HepG2 (cell line): ENCODE measurements around the gene CCDC38. TPM values are rescaled to one million over a fixed set of nuclear protein-coding genes. Genes with fewer than 3 reads are reported as not detected.

Experiments
- ATF4 ChIP-seq, 2 experiments: fragments of 450-650 bp in 1 of 2; sonication (generic) in 1 of 2; formaldehyde crosslinking; IDR thresholded peaks; 2 replicates each; pipeline versions ENCODE4 v1.5.0 to v1.8.0; 2020 to 2022; ENCODE audit warnings: mild to moderate bottlenecking in 1 of 2, missing genetic modification reagents in 1 of 2
- ATM ChIP-seq: fragments of 450-650 bp; IDR thresholded peaks from 2 replicates; pipeline ENCODE4 v1.7.1; 2017; ENCODE audit warnings: mild to moderate bottlenecking, borderline replicate concordance
- KDM3A ChIP-seq: IDR thresholded peaks from 2 replicates; pipeline ENCODE4 v1.6.1; 2018; ENCODE audit warnings: low read depth, missing compliant biosample characterization
- LRRFIP1 ChIP-seq: sonication (generic); formaldehyde crosslinking; conservative IDR thresholded peaks from 2 replicates; pipeline ENCODE4 v1.4.0; 2020; ENCODE audit warnings: missing genetic modification reagents
- MAFG ChIP-seq: sonication (generic); formaldehyde crosslinking; IDR thresholded peaks from 2 replicates; pipeline ENCODE4 v1.5.1; 2020; ENCODE audit warnings: mild to moderate bottlenecking, missing genetic modification reagents
- MXD4 ChIP-seq: IDR thresholded peaks from 2 replicates; pipeline ENCODE4 v1.6.1; 2016; ENCODE audit warnings: mild to moderate bottlenecking, missing biosample characterization, missing genetic modification reagents
- NFE2 ChIP-seq: sonication (generic); formaldehyde crosslinking; IDR thresholded peaks from 2 replicates; pipeline ENCODE4 v1.4.0; 2020; ENCODE audit warnings: missing genetic modification reagents
- RAD51 ChIP-seq: fragments of 450-650 bp; IDR thresholded peaks from 2 replicates; pipeline ENCODE4 v1.6.1; 2016; ENCODE audit warnings: borderline replicate concordance
- SIN3B ChIP-seq: fragments of 150-350 bp; IDR thresholded peaks from 2 replicates; pipeline ENCODE4 v1.6.1; 2014; ENCODE audit warnings: low read length
- TCF7 ChIP-seq: sonication (generic); IDR thresholded peaks from 2 replicates; pipeline ENCODE4 v1.6.1; 2016; ENCODE audit warnings: antibody characterized with exemption, low read depth
- TEAD3 ChIP-seq: optimal IDR thresholded peaks from 2 replicates; pipeline ENCODE3; 2016; ENCODE audit warnings: borderline replicate concordance
- ZBTB20 ChIP-seq: sonication (generic); formaldehyde crosslinking; IDR thresholded peaks from 2 replicates; pipeline ENCODE4 v1.8.1; 2023; ENCODE audit warnings: missing genetic modification reagents, low read depth, mild to moderate bottlenecking, borderline replicate concordance
- ZFYVE20 ChIP-seq: sonication (generic); formaldehyde crosslinking; IDR thresholded peaks from 2 replicates; pipeline ENCODE4 v1.8.0; 2023; ENCODE audit warnings: low read depth, mild to moderate bottlenecking, moderate library complexity, missing genetic modification reagents, borderline replicate concordance
- ZGPAT ChIP-seq: IDR thresholded peaks from 2 replicates; pipeline ENCODE4 v1.6.1; 2016; ENCODE audit warnings: mild to moderate bottlenecking
- ZNF30 ChIP-seq: sonication (generic); formaldehyde crosslinking; IDR thresholded peaks from 2 replicates; pipeline ENCODE4 v1.5.0; 2020; ENCODE audit warnings: mild to moderate bottlenecking, missing genetic modification reagents
- ZNF768 ChIP-seq: sonication (generic); formaldehyde crosslinking; IDR thresholded peaks from 2 replicates; pipeline ENCODE4 v1.4.0; 2020; ENCODE audit warnings: missing genetic modification reagents
- polyA plus RNA-seq, 8 experiments: library from polyadenylated mRNA; depleted of rRNA in 3 of 8; stranded (reverse) in 7 of 8; unstranded in 1 of 8; fragments of >200 nt; fragmentation: Illumina TruSeq in 4 of 8; extraction: Trizol in 4 of 8; gene quantifications; 2 replicates each; pipeline versions ENCODE4 v1.2.1 to v1.2.3, GENCODE V29; 2011 to 2016; ENCODE audit warnings: low read depth in 4 of 8, missing spikeins in 1 of 8, mixed read lengths in 1 of 8; ENCODE audit not compliant: insufficient read depth in 1 of 8
- total RNA-seq, 5 experiments: library from RNA; depleted of rRNA; stranded (reverse); fragments of >200 nt; fragmentation: Illumina TruSeq; extraction: Trizol; gene quantifications; 2 replicates each; pipeline ENCODE4 v1.2.3, GENCODE V29; 2016; ENCODE audit warnings: low read depth in 1 of 5
- TF ChIP-seq, protein P1 (sequence below): IDR thresholded peaks from 2 replicates; pipeline ENCODE4 v1.6.1; 2016
- TF ChIP-seq, protein P2 (sequence below), 2 experiments: sonication (generic) in 1 of 2; formaldehyde crosslinking in 1 of 2; IDR thresholded peaks; 2 replicates each; pipeline versions ENCODE4 v1.5.1 to v1.6.1; 2011 to 2020; ENCODE audit warnings: borderline replicate concordance in 1 of 2, low read depth in 1 of 2, low read length in 1 of 2, mild to moderate bottlenecking in 1 of 2, missing genetic modification reagents in 1 of 2, moderate library complexity in 1 of 2
- TF ChIP-seq, protein P3 (sequence below): sonication (generic); formaldehyde crosslinking; IDR thresholded peaks from 2 replicates; pipeline ENCODE4 v1.9.0; 2022; ENCODE audit warnings: missing genetic modification reagents, mild to moderate bottlenecking, borderline replicate concordance

Gene CCDC38
- total and polyA plus RNA-seq, 2 of the 13 experiments (the other 11 are each of a cell fraction or from before 2014, with no cell fraction given) = 0.24 to 0.32 TPM

GRCh38 chr12:95942524-95943329 is at the start of gene CCDC38 (continued):
- TF ChIP-seq ATF4 (CRISPR knock-in tag; IDR thresholded peaks at IDR 0.05) (no peak), ATM (no peak), ZNF768 (CRISPR knock-in tag) (peak; percentile 38; the same call in 1 of the 2 replicates), ZNF30 (no peak), RAD51 (peak; percentile 93), MAFG (CRISPR knock-in tag) (no peak), LRRFIP1 (CRISPR knock-in tag) (no peak), NFE2 (no peak), MXD4 (0 out of 2 replicates have a peak, but pooled peaks have one; percentile 68), ZFYVE20 (CRISPR knock-in tag) (no peak), TEAD3 (CRISPR knock-in tag) (no peak), KDM3A (no peak), ZGPAT (CRISPR knock-in tag) (peak; percentile 49; the same call in 1 of the 2 replicates), TCF7 (peak; percentile 91), ZBTB20 (no peak), SIN3B (peak; percentile 40; the same call in 1 of the 2 replicates)
- TF ChIP-seq, protein P1, sequence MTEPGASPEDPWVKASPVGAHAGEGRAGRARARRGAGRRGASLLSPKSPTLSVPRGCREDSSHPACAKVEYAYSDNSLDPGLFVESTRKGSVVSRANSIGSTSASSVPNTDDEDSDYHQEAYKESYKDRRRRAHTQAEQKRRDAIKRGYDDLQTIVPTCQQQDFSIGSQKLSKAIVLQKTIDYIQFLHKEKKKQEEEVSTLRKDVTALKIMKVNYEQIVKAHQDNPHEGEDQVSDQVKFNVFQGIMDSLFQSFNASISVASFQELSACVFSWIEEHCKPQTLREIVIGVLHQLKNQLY (CRISPR knock-in tag) = no peak
- TF ChIP-seq, protein P2, sequence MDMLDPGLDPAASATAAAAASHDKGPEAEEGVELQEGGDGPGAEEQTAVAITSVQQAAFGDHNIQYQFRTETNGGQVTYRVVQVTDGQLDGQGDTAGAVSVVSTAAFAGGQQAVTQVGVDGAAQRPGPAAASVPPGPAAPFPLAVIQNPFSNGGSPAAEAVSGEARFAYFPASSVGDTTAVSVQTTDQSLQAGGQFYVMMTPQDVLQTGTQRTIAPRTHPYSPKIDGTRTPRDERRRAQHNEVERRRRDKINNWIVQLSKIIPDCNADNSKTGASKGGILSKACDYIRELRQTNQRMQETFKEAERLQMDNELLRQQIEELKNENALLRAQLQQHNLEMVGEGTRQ (IDR thresholded peaks at IDR 0.05; ENCODE audit: low read depth, low read length) = peak; percentile 90
- TF ChIP-seq, protein P2 (CRISPR knock-in tag; IDR thresholded peaks at IDR 0.05; ENCODE audit: borderline replicate concordance) = peak; percentile 93
- TF ChIP-seq, protein P3, sequence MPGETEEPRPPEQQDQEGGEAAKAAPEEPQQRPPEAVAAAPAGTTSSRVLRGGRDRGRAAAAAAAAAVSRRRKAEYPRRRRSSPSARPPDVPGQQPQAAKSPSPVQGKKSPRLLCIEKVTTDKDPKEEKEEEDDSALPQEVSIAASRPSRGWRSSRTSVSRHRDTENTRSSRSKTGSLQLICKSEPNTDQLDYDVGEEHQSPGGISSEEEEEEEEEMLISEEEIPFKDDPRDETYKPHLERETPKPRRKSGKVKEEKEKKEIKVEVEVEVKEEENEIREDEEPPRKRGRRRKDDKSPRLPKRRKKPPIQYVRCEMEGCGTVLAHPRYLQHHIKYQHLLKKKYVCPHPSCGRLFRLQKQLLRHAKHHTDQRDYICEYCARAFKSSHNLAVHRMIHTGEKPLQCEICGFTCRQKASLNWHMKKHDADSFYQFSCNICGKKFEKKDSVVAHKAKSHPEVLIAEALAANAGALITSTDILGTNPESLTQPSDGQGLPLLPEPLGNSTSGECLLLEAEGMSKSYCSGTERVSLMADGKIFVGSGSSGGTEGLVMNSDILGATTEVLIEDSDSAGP (CRISPR knock-in tag) = no peak; the same call in 1 of the 2 replicates
